HepG2 (cell line): Measurements from ENCODE around the gene ABT1. TPM values are rescaled to one million over a fixed set of nuclear protein-coding genes. Genes with fewer than 3 reads are reported as not detected.

Source experiments
- ATAC-seq: fragments of 200-7000 bp; cut with Tn5 transposase; 3 replicates; pipeline ENCODE4 v1.9.1; 2020; ENCODE audit warnings: mild to moderate bottlenecking, moderate library complexity
- BruUV-seq: library from RNA; stranded (reverse); fragments of 400-500 nt; replicated peaks from 2 replicates; lab custom pipeline; 2021; lab: Mats Ljungman, UMichigan
- CTCF ChIA-PET: fragments of 300-600 bp; formaldehyde crosslinking; extraction: SDS; loops from one replicate; lab custom pipeline; 2021; ENCODE audit warnings: low total read pairs, inconsistent platforms, low intra/inter-chr PET ratio; lab: Yijun Ruan, JAX
- POLR2A ChIA-PET: fragments of 350-600 bp; sonication (Branson Sonifier 250); formaldehyde crosslinking; loops from one replicate; lab custom pipeline; 2020; ENCODE audit warnings: antibody characterized with exemption, inconsistent platforms; lab: Yijun Ruan, JAX
- DNase-seq: peaks from one replicate; pipeline ENCODE4 v3.0.0-alpha.2; 2015; ENCODE audit warnings: low spot score
- FAIRE-seq: peaks from 3 replicates; lab custom pipeline; 2011; peaks lifted over from hg19 to GRCh38; lab: Jason Lieb, UNC
- H2AFZ ChIP-seq: one replicate; pipeline ENCODE4 v1.6.1; 2011; ENCODE audit warnings: low read length, inconsistent platforms
- H3K27ac ChIP-seq: fragments of 300-600 bp; 3 replicates; pipeline ENCODE4 v1.8.0; 2011; ENCODE audit warnings: mixed run types, mild to moderate bottlenecking, mixed read lengths, low read length, inconsistent platforms; ENCODE audit not compliant: insufficient read depth; ENCODE audit errors: extremely low read length
- H3K27me3 ChIP-seq, 2 experiments: fragments of 200-600 bp in 1 of 2; 2 replicates in 1 of 2; 3 replicates in 1 of 2; pipeline versions ENCODE4 v1.6.0 to v1.8.0; 2011; ENCODE audit warnings: low read length in 2 of 2, mild to moderate bottlenecking in 2 of 2, moderate library complexity in 2 of 2, inconsistent platforms in 1 of 2; ENCODE audit not compliant: insufficient read depth in 2 of 2, control insufficient read depth in 1 of 2
- H3K36me3 ChIP-seq, 2 experiments: fragments of 200-600 bp in 1 of 2; replicated peaks in 1 of 2; 2 replicates in 1 of 2; 3 replicates in 1 of 2; pipeline versions ENCODE4 v1.5.1 to v1.8.0; 2011; ENCODE audit warnings: low read length in 2 of 2, inconsistent platforms in 1 of 2; ENCODE audit not compliant: insufficient read depth in 2 of 2, control insufficient read depth in 1 of 2
- H3K4me1 ChIP-seq: 2 replicates; pipeline ENCODE4 v1.5.1; 2012; ENCODE audit warnings: low read length, inconsistent platforms; ENCODE audit not compliant: insufficient read depth
- H3K4me2 ChIP-seq: 2 replicates; pipeline ENCODE4 v1.6.0; 2011; ENCODE audit warnings: low read depth, low read length, inconsistent platforms
- H3K4me3 ChIP-seq, 3 experiments: fragments of 200-600 bp in 1 of 3; sonication (generic), shearing (Covaris generic) in 1 of 3; replicated peaks in 1 of 3; 2 replicates each; pipeline ENCODE4 v1.5.1; 2011 to 2016; ENCODE audit warnings: low read length in 3 of 3, inconsistent platforms in 2 of 3, low read depth in 2 of 3, mild to moderate bottlenecking in 2 of 3, control low read depth in 1 of 3, mixed read lengths in 1 of 3; ENCODE audit not compliant: insufficient read depth in 1 of 3
- H3K79me2 ChIP-seq: one replicate; pipeline ENCODE4 v1.6.1; 2011; ENCODE audit warnings: low read length, inconsistent platforms; ENCODE audit not compliant: insufficient read depth
- H3K9ac ChIP-seq: 2 replicates; pipeline ENCODE4 v1.6.0; 2011; ENCODE audit warnings: mild to moderate bottlenecking, low read depth, low read length, inconsistent platforms; ENCODE audit not compliant: insufficient read depth
- H3K9me3 ChIP-seq: 2 replicates; pipeline ENCODE4 v1.5.1; 2012; ENCODE audit warnings: mild to moderate bottlenecking, low read length
- H4K20me1 ChIP-seq: 2 replicates; pipeline ENCODE4 v1.6.0; 2011; ENCODE audit warnings: inconsistent platforms, mild to moderate bottlenecking, low read length, moderate library complexity; ENCODE audit not compliant: insufficient read depth
- ATM ChIP-seq: fragments of 450-650 bp; IDR thresholded peaks from 2 replicates; pipeline ENCODE4 v1.7.1; 2017; ENCODE audit warnings: mild to moderate bottlenecking, borderline replicate concordance
- BCL6 ChIP-seq: IDR thresholded peaks from 2 replicates; pipeline ENCODE4 v1.6.1; 2016; ENCODE audit warnings: missing genetic modification reagents, missing compliant biosample characterization
- CHD2 ChIP-seq: IDR thresholded peaks from 2 replicates; pipeline ENCODE4 v1.6.1; 2011; ENCODE audit warnings: low read depth, low read length, improper control_type of control experiment
- CTCF ChIP-seq: sonication (generic); formaldehyde crosslinking; IDR thresholded peaks from 2 replicates; pipeline ENCODE4 v1.5.0; 2020; ENCODE audit warnings: mild to moderate bottlenecking, missing genetic modification reagents, moderate library complexity
- E2F5 ChIP-seq: sonication (generic); formaldehyde crosslinking; conservative IDR thresholded peaks from 2 replicates; pipeline ENCODE4 v1.4.0; 2020; ENCODE audit warnings: missing genetic modification reagents
- GMEB2 ChIP-seq: IDR thresholded peaks from 2 replicates; pipeline ENCODE4 v1.6.1; 2016; ENCODE audit warnings: missing biosample characterization, missing genetic modification reagents, low read depth
- KIAA2018 ChIP-seq: sonication (generic); formaldehyde crosslinking; IDR thresholded peaks from 2 replicates; pipeline ENCODE4 v1.5.0; 2020; ENCODE audit warnings: mild to moderate bottlenecking, missing genetic modification reagents, borderline replicate concordance
- NFIC ChIP-seq: IDR thresholded peaks from 2 replicates; pipeline ENCODE4 v1.6.1; 2012; ENCODE audit warnings: mild to moderate bottlenecking, low read length, inconsistent platforms
- PAWR ChIP-seq: sonication (generic); formaldehyde crosslinking; IDR thresholded peaks from 2 replicates; pipeline ENCODE4 v1.4.0; 2020; ENCODE audit warnings: missing genetic modification reagents, mild to moderate bottlenecking, borderline replicate concordance
- SMYD3 ChIP-seq: sonication (generic); formaldehyde crosslinking; IDR thresholded peaks from 2 replicates; pipeline ENCODE4 v1.8.1; 2023; ENCODE audit warnings: mild to moderate bottlenecking, missing genetic modification reagents
- STAG1 ChIP-seq: sonication (generic); formaldehyde crosslinking; IDR thresholded peaks from 2 replicates; pipeline ENCODE4 v1.4.0; 2020; ENCODE audit warnings: missing genetic modification reagents
- ZNF143 ChIP-seq: sonication (generic); formaldehyde crosslinking; IDR thresholded peaks from 2 replicates; pipeline ENCODE4 v1.4.0; 2020; ENCODE audit warnings: missing genetic modification reagents
- ZNF547 ChIP-seq: sonication (generic); formaldehyde crosslinking; IDR thresholded peaks from 2 replicates; pipeline ENCODE4 v1.5.1; 2020; ENCODE audit warnings: mild to moderate bottlenecking, missing genetic modification reagents
- WGBS: methylation state at CpG from one replicate; pipeline ENCODE4 v1.1.6; 2017; ENCODE audit warnings: low lambda C conversion rate; 5-methylcytosine and 5-hydroxymethylcytosine counted together
- in situ Hi-C: cut with HindIII; loops from 2 replicates; pipeline ENCODE4 v1.10.0; 2017; ENCODE audit warnings: low pct_unique_long_range_greater_than_20kb; ENCODE audit not compliant: extremely low pct_ligation_motif_present
- intact Hi-C: fragments of 100-400 bp; cut with micrococcal nuclease; formaldehyde crosslinking; loops from one replicate; pipeline ENCODE4 v1.10.0; 2022; ENCODE audit not compliant: unreplicated experiment
- polyA plus RNA-seq, 8 experiments: library from polyadenylated mRNA; depleted of rRNA in 3 of 8; stranded (reverse) in 7 of 8; unstranded in 1 of 8; fragments of >200 nt; fragmentation: Illumina TruSeq in 4 of 8; extraction: Trizol in 4 of 8; gene quantifications; 2 replicates each; pipeline versions ENCODE4 v1.2.1 to v1.2.3, GENCODE V29; 2011 to 2016; ENCODE audit warnings: low read depth in 4 of 8, missing spikeins in 1 of 8, mixed read lengths in 1 of 8; ENCODE audit not compliant: insufficient read depth in 1 of 8
- total RNA-seq, 5 experiments: library from RNA; depleted of rRNA; stranded (reverse); fragments of >200 nt; fragmentation: Illumina TruSeq; extraction: Trizol; gene quantifications; 2 replicates each; pipeline ENCODE4 v1.2.3, GENCODE V29; 2016; ENCODE audit warnings: low read depth in 1 of 5

ABT1 gene
- total and polyA plus RNA-seq, 2 of the 13 experiments (the other 11 are each of a cell fraction or from before 2014, with no cell fraction given): 38.4 TPM

- CTCF ChIA-PET: no interaction called here
- BruUV-seq: no TSS peak
- in situ Hi-C loops: no loop called here
- TF ChIP-seq BCL6 (CRISPR knock-in tag) (no peak), CTCF (CRISPR knock-in tag) (peak; percentile 20; the same call in 1 of the 2 replicates), KIAA2018 (no peak), GMEB2 (CRISPR knock-in tag) (no peak), E2F5 (CRISPR knock-in tag) (no peak), PAWR (CRISPR knock-in tag) (no peak), STAG1 (CRISPR knock-in tag) (peak; percentile 28; the same call in 1 of the 2 replicates), SMYD3 (CRISPR knock-in tag) (no peak), ZNF547 (CRISPR knock-in tag) (no peak), ATM (no peak), ZNF143 (CRISPR knock-in tag) (no peak), NFIC (no peak), CHD2 (no peak)
These were observed 4.1 kb upstream of the ABT1 start for GRCh38 chr6:26592649-26593048.

More at GRCh38 chr6:26592649-26593048, 4.1 kb upstream of the ABT1 start:
- Histone ChIP-seq H3K9me3 (no peaks in the 10 kb centered on the region), H2AFZ (no peak overlapping the region), H3K9ac (no peak overlapping the region), H4K20me1 (no peaks in the 10 kb centered on the region), H3K36me3 (no peaks in the 10 kb centered on the region), H3K27me3 (no peaks in the 10 kb centered on the region; a peak in 1 of 5 replicates), H3K4me3 (no peak overlapping the region), H3K4me2 (peak overlapping the region; percentile 21; the same call in 1 of the 2 replicates), H3K4me1 (peaks cover 24% of the 10 kb centered on the region), H3K27ac (no peak overlapping the region), H3K79me2 (peaks cover 9% of the 10 kb centered on the region)
- 38% methylated on average over 4 of the region's 4 CpGs for WGBS
- POLR2A ChIA-PET: interaction anchor here (1.5 kb wide), 1 partner anchor 16 kb away, joined by 4 read pairs; no protein-coding TSS in a partner anchor
- intact Hi-C loops: no loop called here
- DNase-seq: peak; percentile 30
- FAIRE-seq: no peak
- no peak for ATAC-seq
